Thyroid gland (tissue), 4 donors: ENCODE results near the gene BCCIP.

Experiments
- POLR2A ChIP-seq, 2 donors: fragments of 450-650 bp; IDR thresholded peaks; one replicate each; pipeline ENCODE4 v1.6.1; 2017; ENCODE audit warnings: antibody characterized with exemption in 2 of 2, mild to moderate bottlenecking in 2 of 2, moderate library complexity in 1 of 2
- TF ChIP-seq, protein P1 (sequence below), 6 experiments: fragments of 200-600 bp in 3 of 6; fragments of 450-650 bp in 3 of 6; sonication (generic) in 3 of 6; IDR thresholded peaks; one replicate each; pipeline ENCODE4 v1.5.1; 2016 to 2019; ENCODE audit warnings: antibody characterized with exemption in 6 of 6, mild to moderate bottlenecking in 2 of 6, inconsistent platforms in 1 of 6, moderate library complexity in 1 of 6

DNA sequence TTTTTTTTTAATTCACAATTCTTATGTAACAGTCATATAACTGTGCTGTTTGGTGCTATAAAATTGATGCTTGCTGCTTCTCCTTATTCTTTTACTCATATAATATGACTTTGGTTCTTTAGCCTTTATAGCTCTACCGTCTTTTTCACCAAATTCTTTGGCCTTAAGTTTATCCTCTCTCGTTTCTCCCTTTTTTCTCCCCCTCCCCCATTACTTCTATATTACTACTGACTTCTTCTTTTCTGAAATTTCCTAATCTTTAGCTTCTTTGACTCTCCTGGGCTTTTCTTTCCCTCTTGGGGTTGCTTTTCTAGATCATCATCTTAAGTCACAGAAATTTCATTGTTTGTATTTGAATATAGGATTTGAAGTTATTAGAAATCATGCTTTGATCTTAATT is 3.8 kb downstream of the BCCIP start:
- TF ChIP-seq, protein P1, sequence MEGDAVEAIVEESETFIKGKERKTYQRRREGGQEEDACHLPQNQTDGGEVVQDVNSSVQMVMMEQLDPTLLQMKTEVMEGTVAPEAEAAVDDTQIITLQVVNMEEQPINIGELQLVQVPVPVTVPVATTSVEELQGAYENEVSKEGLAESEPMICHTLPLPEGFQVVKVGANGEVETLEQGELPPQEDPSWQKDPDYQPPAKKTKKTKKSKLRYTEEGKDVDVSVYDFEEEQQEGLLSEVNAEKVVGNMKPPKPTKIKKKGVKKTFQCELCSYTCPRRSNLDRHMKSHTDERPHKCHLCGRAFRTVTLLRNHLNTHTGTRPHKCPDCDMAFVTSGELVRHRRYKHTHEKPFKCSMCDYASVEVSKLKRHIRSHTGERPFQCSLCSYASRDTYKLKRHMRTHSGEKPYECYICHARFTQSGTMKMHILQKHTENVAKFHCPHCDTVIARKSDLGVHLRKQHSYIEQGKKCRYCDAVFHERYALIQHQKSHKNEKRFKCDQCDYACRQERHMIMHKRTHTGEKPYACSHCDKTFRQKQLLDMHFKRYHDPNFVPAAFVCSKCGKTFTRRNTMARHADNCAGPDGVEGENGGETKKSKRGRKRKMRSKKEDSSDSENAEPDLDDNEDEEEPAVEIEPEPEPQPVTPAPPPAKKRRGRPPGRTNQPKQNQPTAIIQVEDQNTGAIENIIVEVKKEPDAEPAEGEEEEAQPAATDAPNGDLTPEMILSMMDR (IDR thresholded peaks at IDR 0.05): no peak
- TF ChIP-seq POLR2A (IDR thresholded peaks at IDR 0.05): no peak
